DMS153 treated with DMSO at 0.1 percent for 48 hours (cell line): ENCODE data around the gene PARP12.

Experiments
- DNase-seq: peaks from one replicate; lab custom pipeline; 2025; ENCODE audit not compliant: unreplicated experiment; lab: John Stamatoyannopoulos, UW

The PARP12 gene

DNA sequence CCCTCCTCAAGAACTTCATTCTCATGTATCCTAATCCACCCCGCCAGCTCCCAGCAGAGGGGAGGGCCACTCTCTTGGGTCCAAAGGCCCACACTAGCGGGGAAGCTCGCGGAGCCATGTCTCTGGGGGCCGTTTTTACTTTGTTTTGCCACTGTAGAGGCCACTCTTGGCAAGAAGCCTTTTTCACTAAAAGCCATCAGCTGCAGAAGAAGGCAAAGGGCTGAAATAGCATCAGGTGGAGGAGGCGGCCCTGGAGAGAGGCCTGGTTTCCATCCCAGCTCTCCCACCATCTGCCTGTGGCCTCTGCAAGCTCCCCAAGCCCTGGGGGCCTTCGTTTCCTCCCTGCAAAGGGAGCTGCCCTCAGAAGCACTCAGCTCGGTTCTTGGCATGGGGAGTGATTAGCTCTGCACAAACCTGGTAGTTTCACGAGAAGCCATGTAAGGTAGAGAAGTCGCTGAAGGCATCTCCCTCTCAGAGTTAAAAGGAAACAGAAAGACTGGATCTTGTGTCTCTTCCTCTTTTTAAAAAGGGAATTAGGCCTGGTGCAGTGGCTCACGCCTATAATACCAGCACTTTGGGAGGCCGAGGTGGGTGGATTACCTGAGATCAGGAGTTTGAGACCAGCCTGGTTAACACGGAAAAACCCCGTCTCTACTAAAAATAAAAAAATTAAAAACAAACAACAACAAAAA, 70.3 kb downstream of the PARP12 start:
- DNase-seq, result no peak

DNA sequence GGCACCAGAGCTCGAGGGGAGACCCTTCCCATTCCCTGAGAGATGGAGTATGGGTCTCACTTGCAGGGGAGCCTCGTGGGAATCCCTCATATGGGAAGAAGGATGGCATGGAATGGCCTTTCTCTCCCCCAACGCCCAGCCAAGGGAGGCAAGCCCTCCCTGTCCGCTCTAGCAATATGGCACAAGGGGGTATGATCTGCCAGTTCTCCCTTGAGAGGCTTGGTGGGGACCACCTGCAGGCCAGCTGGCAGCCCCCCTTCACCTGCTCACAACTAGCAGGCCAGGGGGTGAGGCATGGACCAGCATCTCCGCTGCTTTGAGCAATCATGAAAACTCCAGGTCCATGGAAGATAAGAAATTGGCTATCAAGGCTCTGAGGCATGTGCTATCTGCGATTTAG, 70.8 kb downstream of the PARP12 start:
- no peak for DNase-seq

DNA sequence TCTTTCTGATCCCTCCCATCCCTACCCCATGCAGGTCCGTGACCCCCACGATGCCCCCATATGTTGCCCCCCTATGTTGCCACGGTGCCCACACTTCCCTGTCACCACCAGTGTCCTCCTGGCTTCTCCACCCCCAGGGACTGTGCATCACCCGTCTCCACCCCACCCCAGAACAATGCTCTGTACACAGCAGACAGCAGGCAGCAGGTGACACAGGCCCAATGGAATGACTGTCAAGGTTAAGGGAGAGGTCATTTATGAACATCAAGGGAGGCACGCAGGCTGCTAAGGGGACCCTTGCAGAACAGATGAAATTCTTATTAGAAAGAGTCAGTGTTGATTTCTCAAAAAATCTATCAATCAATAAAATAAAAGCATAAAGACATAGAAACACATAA, 71.5 kb downstream of the PARP12 start:
- DNase-seq, result no peak

DNA sequence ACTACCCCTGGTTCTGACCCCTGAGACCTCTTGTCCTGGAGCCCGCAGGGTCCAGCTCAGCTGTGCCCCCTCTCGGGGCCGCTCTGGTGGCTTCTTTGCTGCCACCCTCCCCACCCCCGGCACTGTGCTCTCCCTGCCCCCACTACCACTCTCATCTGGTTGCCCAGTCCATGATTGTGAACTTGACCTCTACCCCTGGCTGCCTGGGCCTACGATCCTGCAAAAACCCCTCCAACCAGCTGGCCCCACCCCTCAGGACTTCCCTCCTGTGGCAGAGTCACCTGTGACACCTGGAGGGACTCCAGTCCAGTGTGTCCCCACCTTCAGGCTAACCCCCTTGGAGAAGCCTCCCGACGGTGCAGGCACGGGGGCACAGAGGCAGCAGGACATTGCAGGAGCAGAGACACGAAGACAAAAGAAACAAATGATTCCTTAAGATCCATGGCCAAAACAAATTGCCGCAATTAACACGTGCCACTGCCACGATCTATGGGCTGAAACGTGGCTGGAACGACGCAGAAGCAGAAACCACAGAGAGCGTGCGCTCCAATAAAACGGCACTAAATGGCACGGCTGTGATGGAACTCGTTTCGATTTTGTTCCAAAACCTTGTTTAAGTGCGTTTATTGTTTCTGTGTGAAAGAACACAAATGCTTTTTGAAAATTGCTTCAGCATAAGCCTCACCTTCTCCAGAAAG, 72.0 kb downstream of the PARP12 start:
- DNase-seq, result no peak

DNA sequence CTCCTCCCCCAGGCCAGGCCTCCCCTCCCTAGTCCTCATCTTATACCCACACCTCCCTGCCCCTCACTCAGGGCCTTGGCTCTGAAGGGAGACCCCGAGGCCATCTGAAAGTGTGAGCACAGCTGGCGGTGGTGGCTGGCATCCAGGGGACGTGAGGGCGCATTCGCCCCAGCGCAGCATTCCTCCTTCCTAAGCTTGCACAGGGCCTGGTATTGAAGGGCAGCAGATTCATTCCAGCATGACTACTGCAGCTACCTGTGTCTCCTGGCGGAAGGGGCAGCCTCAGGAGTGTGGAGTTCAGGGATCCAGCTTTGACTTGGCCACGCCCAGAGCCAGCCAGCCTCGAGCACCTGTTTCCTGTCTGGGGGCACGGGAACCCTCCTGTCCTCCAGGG, 72.6 kb downstream of the PARP12 start:
- no peak for DNase-seq

DNA sequence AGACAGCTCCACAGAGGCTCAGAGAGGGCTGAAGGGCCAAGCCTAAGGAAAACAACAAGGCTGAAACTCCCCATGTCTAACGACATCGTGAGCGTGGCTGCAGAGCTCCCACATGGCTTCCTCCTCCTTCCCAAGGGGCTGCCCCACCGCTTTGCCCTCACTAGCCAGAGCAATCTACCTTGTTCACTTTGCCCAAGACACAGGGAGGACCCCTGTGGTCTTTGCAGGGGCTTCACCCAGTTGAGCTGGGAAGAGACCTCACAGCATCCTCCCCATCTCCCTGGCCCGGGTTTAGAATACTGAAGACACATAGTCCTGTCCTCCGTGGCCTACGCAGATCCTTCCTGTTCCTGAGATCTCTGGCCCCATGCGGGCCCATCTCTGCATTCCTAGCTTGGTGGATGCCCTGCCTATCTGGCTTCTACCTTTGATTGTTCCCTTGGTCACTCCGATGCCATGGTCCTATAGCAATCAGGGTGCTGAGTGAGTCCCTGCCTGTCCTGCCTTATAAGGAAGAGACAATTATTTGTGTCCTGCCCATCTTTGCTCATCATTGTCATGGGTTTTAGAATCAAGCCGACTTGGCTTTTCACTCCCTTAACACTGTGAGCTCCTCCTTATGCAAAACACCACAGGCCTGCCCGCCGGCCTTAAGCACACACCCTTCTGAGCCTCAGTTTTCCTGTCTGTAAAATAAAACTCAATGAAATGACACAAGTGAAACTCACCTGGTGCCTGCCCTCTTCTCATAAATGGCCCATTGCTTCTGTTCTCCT, 73.2 kb downstream of the PARP12 start:
- DNase-seq, result no peak

DNA sequence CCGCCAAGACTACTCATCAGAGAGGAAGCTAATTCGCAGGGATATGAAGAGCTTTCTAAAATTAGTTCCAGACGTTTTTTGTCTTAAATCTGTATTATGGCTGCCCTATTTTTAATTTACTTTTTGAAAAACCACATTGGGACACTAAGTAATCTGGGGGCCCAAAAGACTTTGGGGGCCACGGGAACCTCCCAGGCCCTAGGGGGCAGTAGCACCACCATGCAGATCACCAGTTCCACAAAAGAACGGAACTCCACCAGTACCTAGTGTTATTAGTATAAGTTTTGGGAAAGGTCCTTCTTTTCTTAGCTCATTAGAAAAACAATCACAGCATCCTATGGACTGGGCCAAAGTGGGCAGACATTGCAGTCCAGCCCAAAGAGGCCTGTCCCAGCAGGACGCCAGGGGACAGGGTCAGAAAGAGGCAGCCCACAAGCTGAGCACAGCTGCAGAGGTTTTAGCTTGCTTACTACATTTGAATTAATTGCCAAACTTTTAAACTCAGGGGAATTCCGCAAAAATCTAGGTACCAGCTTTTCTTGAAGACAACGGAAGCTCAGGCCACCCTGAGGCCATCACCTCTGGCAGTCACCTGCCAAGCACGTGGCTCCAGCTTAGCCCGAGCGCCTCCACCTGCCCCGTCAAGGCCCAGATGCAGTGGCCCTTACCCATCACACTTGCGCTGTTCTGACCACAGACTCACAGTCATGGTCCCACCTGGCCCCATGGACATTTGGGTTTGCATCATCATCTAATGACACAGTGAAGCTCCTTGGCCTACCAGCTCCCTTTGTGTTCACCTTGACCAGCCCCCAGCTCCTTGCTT, 74.8 kb downstream of the PARP12 start:
- no peak for DNase-seq

DNA sequence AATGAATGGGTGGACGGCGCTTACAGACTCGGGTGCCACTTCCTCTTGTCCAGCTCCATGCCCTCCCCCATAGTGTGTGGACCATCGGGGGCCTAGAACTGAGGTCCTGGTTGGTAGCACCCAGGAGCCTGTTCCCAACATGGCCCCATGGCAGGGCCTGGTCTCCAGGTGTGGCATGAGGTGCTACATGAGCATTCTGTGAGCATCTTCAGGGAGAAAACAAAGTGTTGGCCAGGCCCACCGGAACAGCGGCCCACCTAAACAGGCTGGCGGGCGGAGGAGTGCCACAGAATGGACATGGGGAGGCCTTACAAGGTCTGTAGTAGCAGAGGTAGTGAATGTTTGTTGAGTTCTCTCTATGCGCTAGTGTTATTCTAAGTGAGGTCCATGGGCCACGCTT, 76.9 kb downstream of the PARP12 start:
- DNase-seq, result no peak

DNA sequence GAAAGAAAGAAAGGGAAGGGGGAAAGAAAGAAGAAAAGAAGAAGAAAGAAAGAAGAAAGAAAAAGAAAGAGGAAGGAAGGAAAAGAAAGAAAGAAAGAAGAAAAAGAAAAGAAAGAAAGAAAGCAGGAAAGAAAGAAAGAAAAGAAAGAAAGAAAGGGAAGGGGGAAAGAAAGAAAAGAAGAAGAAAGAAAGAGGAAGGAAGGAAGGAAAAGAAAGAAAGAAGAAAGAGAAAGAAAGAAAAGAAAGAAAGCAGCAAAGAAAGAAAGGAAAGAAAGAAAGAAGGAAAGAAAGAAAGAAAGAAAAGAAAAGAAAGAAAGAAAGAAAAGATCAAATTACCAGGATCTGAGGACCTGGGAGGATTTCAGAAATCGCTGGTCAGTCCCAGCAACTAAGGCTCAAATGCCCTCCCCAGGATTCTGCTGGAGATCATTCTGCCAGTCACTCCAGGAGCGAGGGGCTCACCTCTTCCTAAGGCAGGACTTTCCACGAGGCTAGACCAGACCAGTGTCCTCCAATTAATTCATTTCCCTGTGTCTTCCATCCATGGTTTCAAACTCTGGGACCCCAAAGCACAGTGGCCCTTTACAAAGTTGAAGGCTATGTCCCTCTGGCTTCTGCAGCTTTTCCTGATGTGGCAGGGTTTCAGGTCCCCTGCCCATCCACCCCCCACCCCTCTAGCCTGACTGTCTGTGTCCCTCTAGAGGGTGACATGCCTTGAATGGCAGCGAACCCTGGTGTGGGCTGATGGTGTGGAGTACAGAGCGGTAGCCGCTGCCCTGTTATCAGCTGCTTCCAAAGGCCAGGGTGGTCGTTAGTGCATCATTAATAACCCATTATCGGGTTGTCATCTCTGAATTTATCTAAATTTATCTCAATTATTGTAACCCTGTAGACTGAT, 77.9 kb downstream of the PARP12 start:
- DNase-seq, result no peak

DNA sequence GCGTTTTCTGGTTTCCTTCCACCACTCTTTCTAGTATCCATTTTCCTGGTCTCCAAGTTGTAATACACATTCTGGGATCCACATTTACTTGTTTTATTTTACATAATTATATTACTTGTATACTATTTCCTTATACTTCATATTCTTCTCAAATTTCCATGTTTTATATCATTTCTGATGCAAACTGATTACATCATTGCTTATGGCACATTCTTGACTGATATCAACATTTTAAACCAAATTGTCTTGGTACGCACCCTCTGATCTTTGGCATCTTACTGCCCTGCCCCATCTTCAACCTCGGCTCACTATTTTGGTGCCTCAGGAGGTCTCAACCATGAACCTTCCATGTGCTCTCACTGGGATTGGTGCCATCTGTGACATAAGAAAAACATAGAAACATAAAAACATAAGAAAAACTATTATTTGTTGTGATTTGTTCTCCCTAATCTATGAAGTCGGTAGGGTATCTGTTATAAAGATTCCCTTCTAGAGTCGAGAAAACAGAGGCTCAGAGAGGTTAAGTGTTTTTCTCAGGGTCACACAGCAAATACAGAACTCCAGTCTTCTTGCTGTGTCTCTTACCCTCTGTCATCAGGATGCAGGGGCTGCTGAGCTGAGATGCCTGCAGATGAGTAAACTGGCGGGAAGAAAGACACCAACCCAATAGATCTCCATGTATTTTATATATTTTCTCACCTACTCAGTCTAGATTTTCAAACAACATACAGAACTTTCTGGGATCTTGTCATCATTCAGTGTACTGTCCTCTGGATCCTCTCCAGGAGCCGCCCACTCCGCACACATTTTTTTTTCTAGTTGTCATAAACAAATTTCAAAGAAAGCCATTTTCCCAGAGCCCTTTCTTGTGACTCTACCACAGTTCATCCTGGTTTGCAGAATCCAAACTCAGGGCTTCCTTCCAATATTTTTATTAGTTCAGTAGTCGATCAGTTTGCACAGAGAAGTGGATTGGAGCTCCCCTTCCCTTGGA, 79.5 kb downstream of the PARP12 start:
- no peak for DNase-seq

DNA sequence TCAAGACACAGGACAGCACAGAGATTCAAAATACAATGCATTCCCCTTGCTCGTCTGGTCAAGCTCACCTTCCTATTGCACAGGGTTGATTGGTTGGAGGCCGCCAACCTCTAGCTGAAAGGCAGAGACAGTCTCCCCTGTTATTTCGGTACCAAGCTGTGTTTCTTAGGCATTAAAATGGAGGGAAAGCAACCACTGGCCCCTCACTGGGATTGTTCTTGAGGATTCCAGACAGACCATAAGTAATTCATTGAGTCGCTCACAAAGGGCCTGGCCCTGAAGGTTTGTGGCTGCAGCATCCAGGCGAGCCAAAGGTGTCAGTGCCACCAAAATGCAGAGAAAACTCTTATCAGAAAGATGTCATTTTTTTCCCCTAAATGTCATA, 81.2 kb downstream of the PARP12 start:
- DNase-seq, result no peak

DNA sequence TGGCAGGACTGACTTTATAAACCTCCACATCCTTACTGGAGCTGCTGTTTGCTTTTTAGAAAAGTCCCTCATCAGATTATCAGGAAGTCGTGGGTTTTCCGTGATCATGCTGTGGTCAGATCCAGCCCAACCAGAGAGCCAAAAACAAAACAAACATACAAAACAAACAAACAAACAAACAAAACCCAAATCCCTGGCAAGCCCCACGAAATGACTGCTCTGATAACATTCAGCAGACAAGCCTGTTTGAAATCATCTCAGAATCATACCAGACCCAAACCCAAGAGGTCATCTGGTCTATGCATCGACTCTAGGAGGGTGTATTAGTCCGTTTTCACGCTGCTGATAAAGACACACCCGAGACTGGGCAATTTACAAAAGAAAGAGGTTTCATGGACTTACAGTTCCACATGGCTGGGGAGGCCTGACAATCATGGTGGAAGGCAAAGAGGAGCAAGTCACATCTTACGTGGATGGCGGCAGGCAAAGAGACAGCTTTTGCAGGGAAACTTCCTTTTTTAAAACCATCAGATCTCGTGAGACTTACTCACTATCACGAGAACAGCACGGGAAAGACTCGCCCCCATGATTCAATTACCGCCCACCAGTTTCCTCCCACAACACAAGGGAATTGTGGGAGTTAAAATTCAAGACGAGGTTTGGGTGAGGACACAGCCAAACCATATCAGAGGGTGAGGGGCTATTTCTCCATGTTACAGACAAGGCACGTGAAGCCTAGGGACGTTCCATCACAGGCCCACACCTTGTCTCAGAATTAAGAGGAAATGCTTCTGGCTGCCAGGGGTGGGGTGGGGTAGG, 85.7 kb downstream of the PARP12 start:
- DNase-seq, result no peak

DNA sequence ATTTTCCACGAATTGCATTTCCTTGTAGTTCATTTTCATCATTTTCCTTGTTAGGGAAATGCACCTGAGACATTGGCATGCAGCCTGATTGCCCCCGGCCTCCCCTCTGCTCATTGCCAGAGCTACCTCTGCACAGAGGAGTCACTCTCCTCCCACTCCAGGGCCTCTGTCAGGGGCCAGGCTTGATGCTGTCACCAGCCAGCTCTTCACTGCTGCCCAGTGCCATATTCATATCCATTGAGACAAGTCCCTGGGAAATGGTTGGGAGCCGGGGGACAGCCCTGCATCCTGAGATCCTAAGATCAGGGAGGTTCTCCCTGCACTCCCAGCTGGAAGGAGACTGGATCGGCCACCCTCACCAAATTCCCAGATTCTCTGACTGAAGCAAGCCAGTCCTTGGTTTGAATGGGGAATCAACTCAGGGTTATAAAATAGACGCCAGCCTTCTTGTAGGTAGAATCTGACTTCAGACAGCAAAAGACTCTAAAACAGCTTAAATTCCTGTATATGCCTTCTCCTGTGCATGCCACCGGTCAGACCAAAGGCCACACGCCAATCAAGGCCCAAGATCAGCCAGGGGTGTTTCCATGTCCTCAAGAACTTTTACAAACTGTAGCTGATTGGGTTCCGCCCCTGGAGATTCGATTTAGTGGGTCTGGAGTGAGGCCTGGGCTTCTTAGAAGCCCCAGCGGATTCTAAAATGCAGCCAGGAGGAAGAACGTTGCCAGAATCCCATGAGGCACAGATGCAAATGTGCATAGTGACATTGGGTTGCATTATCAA, 86.5 kb downstream of the PARP12 start:
- DNase-seq, result no peak

DNA sequence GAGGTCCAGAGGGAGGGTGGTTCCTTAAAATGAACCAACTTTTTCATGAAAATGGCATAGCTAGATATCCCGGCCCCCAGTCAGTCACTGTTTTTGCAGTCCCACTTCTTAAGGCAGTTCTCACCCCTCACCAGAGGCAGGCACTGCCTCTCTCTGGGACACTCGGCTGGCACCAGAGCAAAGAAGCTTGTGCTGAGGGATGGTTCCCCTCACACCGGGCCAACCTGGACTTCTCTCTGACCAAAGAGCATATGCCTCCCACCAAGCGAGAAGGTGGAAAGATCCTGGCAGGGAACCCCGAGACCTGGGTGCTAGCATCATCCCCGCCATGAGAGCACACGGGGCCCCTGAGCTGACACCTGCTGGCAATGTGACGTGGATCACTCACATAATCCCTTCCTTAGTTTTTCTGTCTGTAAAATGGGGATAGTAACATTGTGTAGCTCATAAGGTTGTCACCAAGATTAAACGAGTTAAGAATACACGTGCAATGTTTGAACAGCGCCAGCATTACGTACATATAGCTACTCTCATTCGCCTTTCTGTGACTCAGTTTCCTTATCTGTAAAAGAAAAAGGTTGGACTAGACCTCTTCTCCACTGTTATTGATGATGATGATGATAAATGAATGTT, 88.5 kb downstream of the PARP12 start:
- no peak for DNase-seq
